G401 (cell line): ENCODE data around the gene DPYSL5. TPM values are rescaled to one million over a fixed set of nuclear protein-coding genes. Genes with fewer than 3 reads are reported as not detected.
A peak's percentile ranks its signal among the peaks of the same experiment; 100 is the strongest.
"Not testable (repeated sequence)": the region's sequence is repeated elsewhere in the genome, so short reads cannot be mapped to it uniquely, and the experiment has no call there.

Experiments used
- DNase-seq: peaks from one replicate; pipeline ENCODE4 v3.0.0-alpha.2; 2015; ENCODE audit warnings: low spot score
- in situ Hi-C: cut with HindIII; loops from 2 replicates; pipeline ENCODE4 v1.10.0; 2016; ENCODE audit warnings: low sequenced_read_pairs, mixed read lengths
- total RNA-seq: library from RNA; depleted of rRNA; stranded (reverse); fragments of >200 nt; shearing (Covaris generic); gene quantifications from 2 replicates; pipeline ENCODE4 v1.2.3, GENCODE V29; 2014; rRNA removed

The DPYSL5 gene, protein sequence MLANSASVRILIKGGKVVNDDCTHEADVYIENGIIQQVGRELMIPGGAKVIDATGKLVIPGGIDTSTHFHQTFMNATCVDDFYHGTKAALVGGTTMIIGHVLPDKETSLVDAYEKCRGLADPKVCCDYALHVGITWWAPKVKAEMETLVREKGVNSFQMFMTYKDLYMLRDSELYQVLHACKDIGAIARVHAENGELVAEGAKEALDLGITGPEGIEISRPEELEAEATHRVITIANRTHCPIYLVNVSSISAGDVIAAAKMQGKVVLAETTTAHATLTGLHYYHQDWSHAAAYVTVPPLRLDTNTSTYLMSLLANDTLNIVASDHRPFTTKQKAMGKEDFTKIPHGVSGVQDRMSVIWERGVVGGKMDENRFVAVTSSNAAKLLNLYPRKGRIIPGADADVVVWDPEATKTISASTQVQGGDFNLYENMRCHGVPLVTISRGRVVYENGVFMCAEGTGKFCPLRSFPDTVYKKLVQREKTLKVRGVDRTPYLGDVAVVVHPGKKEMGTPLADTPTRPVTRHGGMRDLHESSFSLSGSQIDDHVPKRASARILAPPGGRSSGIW
- total RNA-seq, result 4.4 and 4.8 TPM in 2 replicates

DNA sequence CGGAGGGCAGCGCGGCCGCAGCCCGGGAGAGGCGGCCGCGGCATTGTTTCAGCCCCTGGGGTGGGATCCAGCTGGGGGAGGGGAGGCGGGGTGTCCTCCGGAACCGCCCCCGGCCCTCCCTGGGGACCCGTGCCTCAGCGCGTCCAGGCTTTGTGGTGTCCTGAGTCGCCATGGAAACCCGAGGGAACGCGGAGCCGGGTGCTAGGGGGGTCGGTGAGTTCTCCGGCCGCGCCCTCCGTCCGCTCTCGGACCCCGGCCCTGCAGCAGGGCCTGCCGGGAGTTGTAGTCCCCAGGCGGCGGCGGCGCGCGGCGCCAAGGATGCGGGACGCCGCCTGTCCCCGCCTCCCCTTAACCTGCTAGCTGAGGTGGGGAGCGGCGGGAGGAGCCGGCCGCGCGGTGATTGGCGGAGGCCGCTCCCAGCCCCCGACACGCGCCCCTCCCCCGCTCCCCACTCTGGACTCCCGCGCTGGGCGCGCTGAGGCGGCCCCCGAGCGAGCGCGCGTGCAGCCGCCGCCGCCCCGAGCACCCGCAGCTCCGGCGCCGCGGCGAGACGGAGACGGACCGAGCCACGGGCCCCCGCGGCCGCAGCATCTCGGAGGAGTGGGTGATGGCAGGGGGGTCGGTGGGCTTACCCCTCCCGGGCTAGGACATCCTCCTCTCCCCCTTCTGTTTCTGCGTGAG, at the start of gene DPYSL5:
TSS of gene DPYSL5 (plus strand) at position 478 of the 681 bp plus-strand sequence. CDS start 50,368 bp downstream, outside the sequence.
- DNase-seq, result peak; percentile 90

DNA sequence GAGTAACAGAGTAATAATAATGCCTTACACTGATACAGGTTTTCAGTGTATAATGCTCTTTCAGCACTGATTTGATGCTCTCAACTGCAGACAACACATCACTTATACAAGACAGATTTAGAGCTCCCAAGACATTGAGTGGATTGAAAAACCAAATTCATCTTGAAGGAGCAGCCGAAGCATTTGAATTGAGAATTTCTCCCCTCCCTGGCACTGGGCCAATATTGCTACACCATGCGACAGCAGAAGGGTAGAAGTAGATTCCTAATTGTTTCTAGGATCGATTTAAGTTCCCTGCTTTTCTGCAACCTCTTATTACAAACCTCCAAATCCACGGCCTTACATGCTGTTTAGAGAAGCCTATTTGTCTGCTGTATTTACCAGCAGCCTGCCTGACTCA, 46.6 kb upstream of the DPYSL5 start:
- DNase-seq, result no peak
- in situ Hi-C loops, result no loop called here

More for the DNA sequence above, at the start of gene DPYSL5:
- in situ Hi-C loops, result no loop called here

DNA sequence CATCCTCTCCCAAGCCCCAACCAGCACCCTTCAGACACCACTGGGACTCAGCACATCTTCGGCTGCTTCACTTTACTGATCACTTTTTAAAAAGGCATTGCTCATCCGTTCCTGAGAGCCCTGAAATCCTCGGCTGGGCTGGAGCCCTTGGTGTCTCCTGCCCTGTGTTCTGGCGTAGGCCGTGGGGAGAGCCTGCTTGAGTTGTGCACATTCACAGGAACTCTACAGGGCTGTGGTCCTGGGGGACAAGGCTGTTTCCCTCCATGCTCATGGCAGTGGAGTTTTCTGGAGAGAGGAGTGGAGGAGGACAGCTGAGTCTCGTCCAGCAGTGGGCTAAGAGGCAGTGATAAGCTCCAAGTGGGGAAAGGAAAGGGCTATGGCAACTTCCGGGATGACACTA, 46.1 kb upstream of the DPYSL5 start:
- no peak for DNase-seq
- in situ Hi-C loops, result no loop called here

DNA sequence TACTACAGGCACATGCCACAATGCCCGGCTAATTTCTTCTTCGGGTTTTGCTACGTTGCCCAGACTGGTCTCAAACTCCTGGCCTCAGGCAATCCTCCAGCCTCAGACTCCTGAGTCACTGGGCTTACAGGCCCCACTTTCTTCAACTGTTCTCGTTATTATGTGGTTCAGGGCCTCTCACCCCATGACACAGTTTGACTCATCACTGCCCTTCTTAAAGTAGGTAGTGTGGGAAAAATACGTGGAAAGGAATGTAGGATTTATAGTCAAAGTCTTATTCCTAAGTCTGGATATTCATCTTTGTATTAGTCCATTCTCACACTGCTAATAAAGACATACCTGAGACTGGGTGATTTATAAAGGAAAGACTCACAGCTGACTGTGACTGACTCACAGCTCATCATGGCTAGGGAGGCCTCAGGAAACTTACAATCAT, 42.7 kb upstream of the DPYSL5 start:
- DNase-seq, result no peak
- in situ Hi-C loops, result no loop called here

DNA sequence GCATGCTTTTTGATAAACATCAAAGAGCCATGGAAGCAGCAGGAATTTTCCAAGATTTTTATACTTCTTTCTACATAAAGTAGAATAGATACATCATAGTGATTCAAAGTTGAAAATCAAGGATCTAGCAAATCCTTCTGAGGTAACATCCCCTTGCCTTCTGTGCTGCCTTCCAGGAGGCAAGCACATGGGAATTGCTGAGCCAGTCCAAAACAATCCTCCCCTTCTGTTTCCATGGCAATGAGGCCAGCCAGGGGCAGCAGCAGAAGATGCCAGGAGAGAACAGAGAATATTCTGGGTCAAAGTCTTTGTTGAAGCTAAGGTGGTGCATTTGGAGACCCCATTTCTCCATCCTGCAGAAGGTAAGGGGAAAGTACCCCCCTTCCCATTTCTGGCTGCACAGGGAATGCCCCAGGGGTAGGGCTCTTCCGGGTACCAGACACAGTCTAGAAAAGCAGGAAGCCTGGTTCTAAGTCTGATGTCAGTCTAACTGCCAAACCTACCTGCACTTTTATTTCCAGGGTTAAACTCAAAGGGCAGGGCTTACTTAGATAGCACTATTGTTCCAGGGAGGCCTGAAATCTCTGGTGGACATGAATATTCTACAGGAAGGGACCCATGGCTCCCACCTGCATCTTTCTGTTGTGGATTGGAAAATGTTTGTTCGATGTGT, 40.0 kb upstream of the DPYSL5 start:
- peak; percentile 85 for DNase-seq
- in situ Hi-C loops, result no loop called here

DNA sequence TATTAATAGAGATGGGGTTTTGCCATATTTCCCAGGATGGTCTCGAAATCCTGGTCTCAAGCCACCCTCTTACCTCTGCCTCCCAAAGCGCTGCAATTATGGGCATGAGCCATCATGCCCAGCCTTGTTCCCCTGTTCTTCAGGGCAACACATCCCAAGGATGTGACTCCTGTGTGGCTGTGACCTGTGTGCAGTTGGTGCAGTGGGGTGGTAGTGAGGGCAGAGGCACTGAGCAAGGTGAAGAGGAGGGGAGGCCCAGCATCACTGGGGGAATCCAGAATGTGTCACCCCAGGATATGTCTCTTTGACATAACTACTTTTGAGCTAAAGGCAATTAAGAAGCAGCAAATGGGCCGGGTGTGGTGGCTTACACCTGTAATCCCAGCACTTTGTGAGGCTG, 38.7 kb upstream of the DPYSL5 start:
- no peak for DNase-seq
- in situ Hi-C loops, result no loop called here

DNA sequence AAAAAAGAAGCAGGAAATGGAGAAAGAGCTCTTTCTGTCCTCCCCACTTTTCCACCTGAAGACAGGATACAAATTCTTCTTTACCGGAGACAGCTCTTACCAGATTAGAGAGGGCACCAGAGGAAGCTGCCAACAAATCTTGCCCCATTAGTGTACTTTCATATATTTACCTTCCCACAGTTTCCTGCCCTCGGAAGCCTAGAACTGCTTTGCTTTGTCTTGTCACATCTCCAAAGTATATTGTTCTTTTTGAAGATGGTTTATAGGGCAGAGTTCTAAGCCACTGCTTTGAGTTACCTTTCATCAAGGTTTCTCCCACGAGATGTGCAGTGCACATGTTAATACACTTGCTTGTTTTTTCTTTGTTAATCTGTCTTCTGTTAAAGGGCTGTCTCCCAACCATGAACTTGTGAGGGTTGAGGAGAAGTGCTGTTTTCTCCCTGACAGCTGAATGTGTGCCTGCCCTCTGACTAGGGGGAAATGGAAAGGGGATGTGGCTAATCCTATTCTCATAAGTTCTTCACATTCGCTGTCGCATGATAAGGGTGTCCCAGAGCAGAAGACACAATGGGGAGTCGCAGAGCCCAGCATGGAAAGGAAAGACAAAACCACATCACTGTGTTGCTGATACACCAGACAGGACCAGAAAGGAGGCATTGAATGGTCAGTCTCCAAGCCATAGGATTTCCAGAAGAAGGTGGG, 37.9 kb upstream of the DPYSL5 start:
- in situ Hi-C loops, result no loop called here
- DNase-seq, result no peak

DNA sequence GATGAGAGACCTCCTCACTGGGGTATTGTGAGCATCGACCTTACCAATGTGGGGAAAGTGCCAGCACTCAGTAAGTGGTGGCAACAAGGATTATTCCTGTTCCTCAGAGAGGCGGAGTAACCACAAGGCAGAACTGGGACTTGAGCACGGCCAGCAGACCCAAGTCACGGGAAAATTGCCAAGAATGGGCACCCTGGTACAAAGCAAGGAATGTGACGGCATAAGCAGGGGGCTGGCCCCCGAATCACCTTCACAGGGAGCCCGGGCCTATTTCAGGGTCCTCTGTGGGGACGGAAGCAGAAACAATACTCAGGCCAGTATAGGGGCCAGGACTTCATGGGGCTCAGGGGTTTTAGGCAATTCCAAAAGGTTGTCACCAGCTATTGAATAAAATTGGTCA, 36.7 kb upstream of the DPYSL5 start:
- in situ Hi-C loops, result no loop called here
- DNase-seq, result no peak

DNA sequence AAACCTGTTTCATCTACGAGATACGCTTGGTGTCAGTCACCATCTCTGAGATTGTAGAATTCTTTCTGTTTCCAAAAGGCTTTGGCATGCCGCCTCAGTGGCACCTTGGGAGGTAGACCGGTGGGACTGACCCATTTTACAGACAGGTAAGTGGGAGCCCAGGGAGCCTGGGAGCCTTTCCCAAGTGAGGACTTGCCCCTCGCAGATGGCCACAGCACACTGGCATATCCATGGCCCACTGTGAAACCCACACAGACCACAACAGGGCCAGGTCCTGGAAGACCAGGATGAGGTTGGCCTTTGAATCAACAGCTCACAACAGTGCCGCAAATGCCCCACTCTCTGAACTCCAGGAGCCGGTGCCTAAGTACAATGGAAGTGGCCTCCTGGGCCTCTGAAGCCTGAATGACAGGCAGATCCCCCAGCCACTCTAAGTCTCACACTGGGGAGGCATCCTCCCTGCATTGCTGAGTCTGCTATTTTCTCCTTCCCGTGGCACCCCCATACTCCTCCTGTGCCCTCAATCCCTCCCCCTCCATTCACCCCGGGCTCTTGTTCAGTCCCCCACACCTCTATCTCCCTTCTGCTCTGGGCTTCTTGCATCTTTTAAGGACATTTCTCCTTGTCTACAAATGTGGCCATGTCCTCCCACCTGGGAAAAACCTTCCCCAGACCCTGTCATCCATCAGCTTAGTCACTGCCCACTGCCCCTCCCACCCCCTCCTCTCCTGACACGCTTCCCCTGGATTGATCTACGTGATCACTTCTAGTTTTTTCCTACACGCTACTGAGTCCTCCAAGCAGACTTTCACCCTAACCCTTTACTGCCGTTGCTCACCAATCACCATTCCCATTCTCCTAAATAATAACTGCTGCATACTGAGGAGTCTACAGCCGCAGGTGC, 35.9 kb upstream of the DPYSL5 start:
- no peak for DNase-seq

DNA sequence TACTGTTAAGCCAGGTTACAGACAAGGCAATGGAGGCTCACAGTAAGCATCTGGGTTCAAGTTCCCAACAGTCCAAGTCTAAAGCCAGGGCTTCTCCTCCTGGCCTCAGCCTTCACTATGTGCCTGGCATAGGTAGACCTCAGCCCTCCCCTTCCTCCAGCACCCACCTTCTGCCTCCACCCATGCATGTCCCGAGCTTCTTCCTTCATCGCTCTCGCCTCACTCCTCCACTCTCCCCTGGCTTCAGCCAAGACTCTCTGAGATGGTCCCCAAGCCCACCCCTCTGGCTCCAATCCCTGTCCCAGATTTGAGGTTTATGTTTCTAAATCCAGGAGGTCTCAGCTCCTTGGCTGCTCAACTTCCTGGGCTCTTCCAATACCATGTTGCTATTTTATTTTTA, 35.2 kb upstream of the DPYSL5 start:
- no peak for DNase-seq
- in situ Hi-C loops, result no loop called here

More for the DNA sequence above, 35.9 kb upstream of the DPYSL5 start:
- in situ Hi-C loops, result no loop called here

DNA sequence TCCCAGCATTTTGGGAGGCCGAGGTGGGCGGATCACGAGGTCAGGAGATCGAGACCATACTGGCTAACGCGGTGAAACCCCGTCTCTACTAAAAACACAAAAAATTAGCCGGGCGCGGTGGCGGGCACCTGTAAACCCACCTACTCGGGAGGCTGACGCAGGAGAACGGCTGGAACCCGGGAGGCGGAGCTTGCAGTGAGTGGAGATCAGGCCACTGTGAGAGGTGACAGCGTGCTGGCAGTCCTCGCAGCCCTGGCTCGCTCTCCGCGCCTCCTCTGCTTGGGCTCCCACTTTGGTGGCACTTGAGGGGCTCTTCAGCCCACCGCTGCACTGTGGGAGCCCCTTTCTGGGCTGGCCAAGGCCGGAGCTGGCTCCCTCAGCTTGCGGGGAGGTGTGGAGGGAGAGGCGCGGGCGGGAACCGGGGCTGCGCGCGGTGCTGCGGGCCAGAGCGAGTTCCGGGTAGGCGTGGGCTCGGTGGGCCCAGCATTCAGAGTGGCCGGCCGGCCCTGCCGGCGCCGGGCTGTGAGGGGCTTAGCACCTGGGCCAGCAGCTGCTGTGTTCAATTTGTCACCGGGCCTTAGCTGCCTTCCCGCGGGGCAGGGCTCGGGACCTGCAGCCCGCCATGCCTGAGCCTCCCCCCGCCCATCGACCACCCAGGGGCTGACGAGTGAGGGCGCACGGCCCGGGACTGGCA, 33.7 kb upstream of the DPYSL5 start:
- in situ Hi-C loops, DNase-seq: not testable (repeated sequence)

DNA sequence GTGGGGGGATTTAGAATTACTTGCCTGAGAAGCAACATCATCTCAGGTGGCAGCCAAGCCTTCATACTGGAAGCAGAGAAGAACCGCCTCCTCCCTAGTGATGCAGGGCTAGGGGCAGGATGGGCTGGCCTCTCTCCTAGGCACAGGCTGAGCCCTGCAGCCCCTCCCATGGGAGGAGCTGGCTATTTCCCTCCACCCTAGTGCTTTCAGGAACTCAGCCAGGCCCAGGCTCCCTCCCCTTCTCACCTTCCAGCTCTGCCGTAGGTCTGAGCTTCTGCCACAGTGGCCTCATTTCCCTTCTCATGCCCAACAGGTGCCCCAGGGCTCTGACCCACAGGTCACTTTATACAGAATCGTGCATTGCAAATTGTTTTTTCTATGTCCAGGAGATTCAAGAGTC, 31.0 kb upstream of the DPYSL5 start:
- in situ Hi-C loops, result no loop called here
- no peak for DNase-seq

DNA sequence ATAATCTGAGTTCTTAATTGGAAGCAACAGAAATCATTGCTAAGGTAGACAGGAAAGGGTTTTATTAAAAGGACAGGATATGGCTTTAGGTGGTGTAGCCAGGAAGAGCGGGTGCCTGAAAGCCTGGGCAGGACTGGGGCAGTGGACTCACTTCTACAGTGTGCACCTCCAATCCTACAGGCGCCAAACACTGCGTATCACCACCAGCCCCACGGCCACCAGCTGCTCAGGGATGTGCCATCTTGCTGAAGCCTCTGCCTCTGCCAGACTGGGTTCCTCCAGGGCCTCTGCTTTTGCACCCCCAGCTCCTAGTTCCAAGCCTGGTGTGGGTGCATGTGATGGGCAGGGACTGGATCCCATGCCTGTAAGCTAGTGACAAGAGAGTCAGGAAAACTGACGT, 29.7 kb upstream of the DPYSL5 start:
- in situ Hi-C loops, result no loop called here
- no peak for DNase-seq

DNA sequence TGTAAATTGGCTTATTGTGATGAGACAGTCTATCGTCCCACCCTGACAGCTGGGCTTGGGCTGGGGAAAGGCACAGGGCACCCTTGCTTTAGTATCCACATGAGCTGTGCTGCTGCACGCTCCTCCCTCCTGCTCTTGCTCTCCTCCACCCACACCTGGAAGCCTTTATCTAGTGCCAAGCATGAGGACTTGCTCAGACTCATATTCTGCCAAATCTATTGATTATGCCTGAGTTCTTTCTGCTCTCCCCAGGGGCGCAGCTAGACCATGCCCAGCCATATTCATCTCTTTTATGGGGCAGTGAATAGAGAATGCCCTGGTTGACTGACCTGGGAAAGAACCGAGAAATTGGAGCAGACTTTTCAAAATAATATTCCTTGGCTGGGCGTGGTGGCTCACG, 29.0 kb upstream of the DPYSL5 start:
- in situ Hi-C loops, result no loop called here
- DNase-seq, result no peak

DNA sequence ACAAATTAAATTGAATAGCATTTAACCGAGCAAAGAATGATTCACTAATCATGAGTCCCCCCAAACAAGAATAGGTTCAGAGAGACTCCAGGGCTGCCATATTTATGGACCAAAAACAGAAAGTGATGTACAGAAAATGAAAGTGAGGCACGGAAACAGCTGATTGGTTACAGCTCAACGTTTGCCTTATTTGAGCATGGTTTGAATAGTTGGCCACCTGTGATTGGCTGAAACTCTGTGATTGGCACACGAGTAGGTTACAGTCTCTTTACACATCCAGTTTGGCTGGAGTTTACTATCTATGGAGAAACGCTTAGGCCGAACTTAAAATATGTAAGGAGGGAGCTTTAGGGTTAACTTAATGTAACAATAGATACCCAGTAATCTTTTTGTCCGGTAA, 27.0 kb upstream of the DPYSL5 start:
- in situ Hi-C loops, result no loop called here
- DNase-seq, result no peak

DNA sequence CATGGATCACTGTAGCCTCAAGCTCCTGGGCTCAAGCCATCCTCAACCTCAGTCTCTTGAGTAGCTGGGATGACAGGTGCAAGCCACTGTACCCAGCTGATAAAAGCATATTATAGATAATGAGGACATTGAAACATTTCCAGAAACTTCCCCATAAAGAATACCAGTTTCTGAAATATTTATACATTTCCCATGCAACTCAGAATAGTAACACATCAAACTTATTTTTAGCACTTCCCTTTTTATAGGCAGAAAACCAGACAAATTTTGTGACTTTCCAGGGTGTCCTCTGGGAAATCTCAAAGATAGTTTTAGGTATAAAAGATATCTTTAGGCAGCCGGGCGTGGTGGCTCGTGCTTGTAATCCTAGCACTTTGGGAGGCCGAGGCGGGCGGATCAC, 25.1 kb upstream of the DPYSL5 start:
- DNase-seq, result no peak
- in situ Hi-C loops, result no loop called here

DNA sequence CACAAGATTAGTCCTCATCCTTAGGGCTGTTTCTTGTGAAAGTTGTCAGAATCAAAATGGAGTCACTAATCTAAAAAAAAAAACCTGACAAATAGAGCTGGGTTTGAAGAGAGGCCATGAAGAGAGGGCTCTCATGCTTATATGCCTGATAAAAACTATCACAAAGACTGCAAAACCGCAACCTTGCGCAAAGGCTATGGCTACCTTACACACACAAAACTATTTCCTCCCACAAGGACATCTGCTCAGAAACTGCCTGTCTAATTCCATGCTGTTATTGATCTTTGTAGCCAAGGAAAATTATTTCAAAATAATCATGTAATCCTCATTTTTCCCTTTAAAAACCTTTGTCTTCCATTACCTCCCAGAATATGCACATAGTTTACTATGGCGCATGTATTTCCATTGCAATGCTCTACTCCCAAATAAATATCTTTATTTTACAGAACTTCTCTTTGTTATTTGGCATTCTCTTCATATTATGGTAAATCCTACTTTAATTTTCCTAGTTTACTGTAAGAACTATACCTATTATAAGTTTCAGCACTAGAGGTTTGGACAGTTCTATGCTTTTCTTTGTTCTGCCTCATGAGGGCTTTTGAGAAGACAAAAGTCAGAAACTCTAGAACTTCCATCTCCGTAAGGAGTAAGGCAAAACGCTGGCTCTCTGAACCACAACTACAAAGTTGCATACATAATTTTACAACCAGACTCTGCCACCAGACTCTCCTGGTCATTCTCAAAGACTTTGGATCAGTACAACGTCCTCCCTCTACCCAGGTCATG, 9.6 kb upstream of the DPYSL5 start:
- in situ Hi-C loops, result no loop called here
- no peak for DNase-seq
